ENCODE measurements around the gene PRKG2.

DNA sequence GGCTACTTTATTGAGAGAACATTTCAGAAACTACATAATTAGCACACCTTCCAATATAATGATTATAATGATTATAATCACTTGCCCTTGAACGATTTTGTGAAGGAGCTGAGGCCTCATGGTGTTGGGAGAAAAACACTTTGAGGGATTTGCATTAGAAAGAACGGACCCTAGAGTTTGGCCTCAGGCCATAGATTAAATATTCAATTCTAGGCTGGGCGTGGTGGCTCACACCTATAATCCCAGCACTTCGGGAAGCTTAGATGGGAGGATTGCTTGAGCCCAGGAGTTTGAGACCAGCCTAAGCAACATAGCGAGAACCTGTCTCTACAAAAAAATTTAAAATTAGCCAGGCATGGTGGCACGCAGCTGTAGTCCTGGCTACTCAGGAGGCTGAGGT lies 12.9 kb upstream of the PRKG2 start:
- TF ChIP-seq, protein P1, sequence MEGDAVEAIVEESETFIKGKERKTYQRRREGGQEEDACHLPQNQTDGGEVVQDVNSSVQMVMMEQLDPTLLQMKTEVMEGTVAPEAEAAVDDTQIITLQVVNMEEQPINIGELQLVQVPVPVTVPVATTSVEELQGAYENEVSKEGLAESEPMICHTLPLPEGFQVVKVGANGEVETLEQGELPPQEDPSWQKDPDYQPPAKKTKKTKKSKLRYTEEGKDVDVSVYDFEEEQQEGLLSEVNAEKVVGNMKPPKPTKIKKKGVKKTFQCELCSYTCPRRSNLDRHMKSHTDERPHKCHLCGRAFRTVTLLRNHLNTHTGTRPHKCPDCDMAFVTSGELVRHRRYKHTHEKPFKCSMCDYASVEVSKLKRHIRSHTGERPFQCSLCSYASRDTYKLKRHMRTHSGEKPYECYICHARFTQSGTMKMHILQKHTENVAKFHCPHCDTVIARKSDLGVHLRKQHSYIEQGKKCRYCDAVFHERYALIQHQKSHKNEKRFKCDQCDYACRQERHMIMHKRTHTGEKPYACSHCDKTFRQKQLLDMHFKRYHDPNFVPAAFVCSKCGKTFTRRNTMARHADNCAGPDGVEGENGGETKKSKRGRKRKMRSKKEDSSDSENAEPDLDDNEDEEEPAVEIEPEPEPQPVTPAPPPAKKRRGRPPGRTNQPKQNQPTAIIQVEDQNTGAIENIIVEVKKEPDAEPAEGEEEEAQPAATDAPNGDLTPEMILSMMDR (IDR thresholded peaks at IDR 0.05) = no peak
- TF ChIP-seq SIN3A (IDR thresholded peaks at IDR 0.05; ENCODE audit: borderline replicate concordance, insufficient read depth, low read depth, low read length) (no peak), POLR2AphosphoS5 (IDR thresholded peaks at IDR 0.05; ENCODE audit: low read depth, low read length) (no peak), TCF7L2 (IDR thresholded peaks at IDR 0.05; ENCODE audit: low read depth, low read length) (no peak)
- TF ChIP-seq, protein P2, sequence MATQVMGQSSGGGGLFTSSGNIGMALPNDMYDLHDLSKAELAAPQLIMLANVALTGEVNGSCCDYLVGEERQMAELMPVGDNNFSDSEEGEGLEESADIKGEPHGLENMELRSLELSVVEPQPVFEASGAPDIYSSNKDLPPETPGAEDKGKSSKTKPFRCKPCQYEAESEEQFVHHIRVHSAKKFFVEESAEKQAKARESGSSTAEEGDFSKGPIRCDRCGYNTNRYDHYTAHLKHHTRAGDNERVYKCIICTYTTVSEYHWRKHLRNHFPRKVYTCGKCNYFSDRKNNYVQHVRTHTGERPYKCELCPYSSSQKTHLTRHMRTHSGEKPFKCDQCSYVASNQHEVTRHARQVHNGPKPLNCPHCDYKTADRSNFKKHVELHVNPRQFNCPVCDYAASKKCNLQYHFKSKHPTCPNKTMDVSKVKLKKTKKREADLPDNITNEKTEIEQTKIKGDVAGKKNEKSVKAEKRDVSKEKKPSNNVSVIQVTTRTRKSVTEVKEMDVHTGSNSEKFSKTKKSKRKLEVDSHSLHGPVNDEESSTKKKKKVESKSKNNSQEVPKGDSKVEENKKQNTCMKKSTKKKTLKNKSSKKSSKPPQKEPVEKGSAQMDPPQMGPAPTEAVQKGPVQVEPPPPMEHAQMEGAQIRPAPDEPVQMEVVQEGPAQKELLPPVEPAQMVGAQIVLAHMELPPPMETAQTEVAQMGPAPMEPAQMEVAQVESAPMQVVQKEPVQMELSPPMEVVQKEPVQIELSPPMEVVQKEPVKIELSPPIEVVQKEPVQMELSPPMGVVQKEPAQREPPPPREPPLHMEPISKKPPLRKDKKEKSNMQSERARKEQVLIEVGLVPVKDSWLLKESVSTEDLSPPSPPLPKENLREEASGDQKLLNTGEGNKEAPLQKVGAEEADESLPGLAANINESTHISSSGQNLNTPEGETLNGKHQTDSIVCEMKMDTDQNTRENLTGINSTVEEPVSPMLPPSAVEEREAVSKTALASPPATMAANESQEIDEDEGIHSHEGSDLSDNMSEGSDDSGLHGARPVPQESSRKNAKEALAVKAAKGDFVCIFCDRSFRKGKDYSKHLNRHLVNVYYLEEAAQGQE (IDR thresholded peaks at IDR 0.05; ENCODE audit: insufficient read depth in 1 of 2, low read depth in 2 of 2, low read length in 1 of 2) = no peak
